Amniotic epithelial cell (primary cell): ENCODE results near the gene CLRN3.

Experiments
- DNase-seq: peaks from one replicate; pipeline ENCODE4 v3.0.0-alpha.2; 2010; ENCODE audit warnings: low read depth

Gene CLRN3

GRCh38 chr10:127892743-127893142 lies at the start of gene CLRN3:
TSS of gene CLRN3 (minus strand) at chr10:127892941. CDS start at chr10:127892784, 157 bp downstream.
- DNase-seq: no peak

- DNase-seq: no peak
These were observed 48.3 kb upstream of the CLRN3 start for GRCh38 chr10:127940866-127941640.

- DNase-seq: no peak
These were observed 47.1 kb upstream of the CLRN3 start for GRCh38 chr10:127939786-127940330.

GRCh38 chr10:127937915-127938463 lies 45.2 kb upstream of the CLRN3 start:
- no peak for DNase-seq

GRCh38 chr10:127937069-127937468 lies 44.3 kb upstream of the CLRN3 start:
- peak; percentile 36 for DNase-seq

GRCh38 chr10:127935071-127935561 lies 42.4 kb upstream of the CLRN3 start:
- no peak for DNase-seq

- no peak for DNase-seq
These were observed 41.6 kb upstream of the CLRN3 start for GRCh38 chr10:127934383-127934782.

- no peak for DNase-seq
These were observed 40.5 kb upstream of the CLRN3 start for GRCh38 chr10:127933271-127933670.

- no peak for DNase-seq
These were observed 40.0 kb upstream of the CLRN3 start for GRCh38 chr10:127932521-127933270.

- peak; percentile 86 for DNase-seq
These were observed 35.5 kb upstream of the CLRN3 start for GRCh38 chr10:127928021-127928806.

GRCh38 chr10:127926455-127926854 lies 33.7 kb upstream of the CLRN3 start:
- no peak for DNase-seq

GRCh38 chr10:127925471-127926207 lies 32.9 kb upstream of the CLRN3 start:
- no peak for DNase-seq

- DNase-seq: no peak
These were observed 30.9 kb upstream of the CLRN3 start for GRCh38 chr10:127923646-127924045.

GRCh38 chr10:127922675-127923366 lies 30.1 kb upstream of the CLRN3 start:
- peak; percentile 95 for DNase-seq

GRCh38 chr10:127922206-127922605 lies 29.5 kb upstream of the CLRN3 start:
- no peak for DNase-seq

GRCh38 chr10:127921753-127922145 lies 29.0 kb upstream of the CLRN3 start:
- DNase-seq: no peak

GRCh38 chr10:127921075-127921752 lies 28.5 kb upstream of the CLRN3 start:
- no peak for DNase-seq

- peak; percentile 27 for DNase-seq
These were observed 27.7 kb upstream of the CLRN3 start for GRCh38 chr10:127920306-127921074.
